NOMO-1 treated with DMSO at 0.1 percent for 48 hours (cell line): ENCODE results near the gene CCL3.
A peak's percentile ranks its signal among the peaks of the same experiment; 100 is the strongest.
"Not testable (repeated sequence)": the region's sequence is repeated elsewhere in the genome, so short reads cannot be mapped to it uniquely, and the experiment has no call there.

ENCODE experiments used
- DNase-seq: peaks from one replicate; lab custom pipeline; 2025; ENCODE audit not compliant: unreplicated experiment; lab: John Stamatoyannopoulos, UW

The CCL3 gene

GRCh38 chr17:36117505-36118382 is 27.8 kb upstream of the CCL3 start:
- no peak for DNase-seq

- DNase-seq = not testable (repeated sequence)
Measured at GRCh38 chr17:36115649-36115977, 25.7 kb upstream of the CCL3 start.

DNA sequence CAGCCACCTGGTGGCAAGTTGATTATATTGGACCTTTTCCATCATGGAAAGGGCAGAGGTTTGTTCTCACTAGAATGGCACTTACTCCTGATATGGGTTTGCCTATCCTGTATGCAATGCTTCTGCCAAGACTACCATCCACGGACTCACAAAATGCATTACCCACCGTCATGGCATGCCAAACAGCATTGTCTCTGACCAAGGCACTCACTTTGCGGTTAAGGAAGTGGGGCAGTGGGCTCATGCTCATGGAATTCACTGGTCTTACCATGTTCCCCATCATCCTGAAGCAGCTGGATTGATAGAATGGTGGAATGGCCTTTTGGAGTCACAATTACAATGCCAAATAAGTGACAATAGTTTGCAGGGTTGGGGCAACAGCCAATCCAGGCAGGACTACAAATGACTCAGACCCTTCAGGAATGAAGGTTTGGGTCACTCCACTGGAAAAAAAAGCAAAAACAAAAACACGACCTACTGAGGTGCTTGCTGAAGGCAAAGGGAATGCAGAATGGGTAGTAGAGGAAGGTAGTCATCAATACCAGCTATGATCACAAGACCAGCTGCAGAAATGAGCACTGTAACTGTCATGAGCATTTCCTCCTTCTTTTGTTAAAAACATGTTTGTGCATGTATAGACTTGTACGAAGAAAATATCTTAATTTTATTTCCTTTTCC is 25.2 kb upstream of the CCL3 start:
- not testable (repeated sequence) for DNase-seq

DNA sequence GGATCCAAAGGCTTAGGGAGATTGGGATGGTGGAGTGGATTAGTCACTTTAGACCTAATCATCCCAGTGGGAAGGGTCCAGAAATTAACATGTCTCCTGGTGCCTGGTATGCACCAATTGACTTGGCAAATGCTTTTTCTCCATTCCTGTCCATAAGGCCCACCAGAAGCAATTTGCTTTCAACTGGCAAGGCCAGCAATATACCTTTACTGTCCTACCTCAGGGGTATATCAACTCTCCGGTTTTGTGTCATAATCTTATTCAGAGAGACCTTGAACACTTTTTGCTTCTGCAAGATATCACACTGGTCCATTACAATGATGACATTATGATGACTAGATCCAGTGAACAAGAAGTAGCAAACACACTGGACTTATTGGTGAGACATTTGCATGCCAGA is 23.2 kb upstream of the CCL3 start:
- not testable (repeated sequence) for DNase-seq

DNA sequence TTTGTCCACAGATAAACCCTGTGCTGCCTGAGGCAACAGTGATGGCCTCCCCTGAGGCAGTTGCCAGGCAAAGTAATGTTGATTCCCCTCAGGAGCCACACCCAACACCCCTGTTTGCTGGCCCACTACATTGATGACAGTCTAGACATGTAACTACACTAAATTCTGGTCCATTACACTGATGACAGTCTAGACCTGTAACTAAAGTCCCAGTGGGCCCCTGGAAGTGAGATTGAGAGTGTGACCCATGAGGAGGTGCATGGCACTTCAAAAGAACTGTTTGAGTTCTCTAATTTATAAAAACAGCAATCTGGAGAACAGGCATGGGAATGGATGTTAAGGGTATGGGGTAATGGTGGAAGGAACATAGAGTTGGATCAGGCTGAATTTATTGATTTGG is 22.6 kb upstream of the CCL3 start:
- no peak for DNase-seq

- no peak for DNase-seq
Measured at GRCh38 chr17:36111068-36111490, 21.1 kb upstream of the CCL3 start.

GRCh38 chr17:36108265-36108664 is 18.3 kb upstream of the CCL3 start:
- peak; percentile 20 for DNase-seq

DNA sequence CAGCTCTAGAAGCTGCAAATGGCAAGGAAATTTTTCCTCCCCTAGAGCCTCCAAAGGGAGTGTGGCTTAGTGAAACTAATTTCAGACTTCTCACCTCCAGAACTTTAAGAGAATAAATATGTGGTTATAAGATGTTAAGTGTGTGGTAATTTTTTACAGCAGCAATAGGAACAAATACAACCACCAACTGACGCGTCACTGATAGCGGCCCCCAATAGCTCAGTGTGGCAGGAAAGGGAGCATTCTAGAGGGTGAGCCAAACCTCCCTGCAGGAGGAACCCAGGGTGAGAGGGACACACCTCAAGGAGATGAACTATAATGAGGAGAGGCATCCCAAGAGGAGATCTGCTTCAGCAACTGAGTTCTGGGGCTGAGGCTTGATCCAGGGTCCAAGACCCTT is 17.7 kb upstream of the CCL3 start:
- DNase-seq = no peak

DNA sequence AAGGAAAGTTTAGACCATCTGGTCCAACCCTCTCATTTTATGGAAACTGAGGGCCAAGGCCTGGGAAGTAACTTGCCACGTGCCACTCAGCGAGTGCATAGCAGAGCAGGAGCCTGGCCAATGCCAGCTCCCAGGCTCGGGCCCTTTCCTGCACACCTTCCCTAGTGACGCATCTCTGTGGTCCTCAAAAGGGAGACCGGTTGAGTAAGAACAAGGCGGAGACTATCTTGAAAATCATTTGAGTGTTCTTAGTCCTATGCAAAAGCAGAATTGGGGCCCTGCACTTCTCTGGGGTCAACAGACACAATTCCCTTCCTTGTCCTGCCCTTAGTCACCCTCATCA is 16.5 kb upstream of the CCL3 start:
- DNase-seq = no peak

GRCh38 chr17:36105781-36106492 is 16.0 kb upstream of the CCL3 start:
- peak; percentile 67 for DNase-seq

DNA sequence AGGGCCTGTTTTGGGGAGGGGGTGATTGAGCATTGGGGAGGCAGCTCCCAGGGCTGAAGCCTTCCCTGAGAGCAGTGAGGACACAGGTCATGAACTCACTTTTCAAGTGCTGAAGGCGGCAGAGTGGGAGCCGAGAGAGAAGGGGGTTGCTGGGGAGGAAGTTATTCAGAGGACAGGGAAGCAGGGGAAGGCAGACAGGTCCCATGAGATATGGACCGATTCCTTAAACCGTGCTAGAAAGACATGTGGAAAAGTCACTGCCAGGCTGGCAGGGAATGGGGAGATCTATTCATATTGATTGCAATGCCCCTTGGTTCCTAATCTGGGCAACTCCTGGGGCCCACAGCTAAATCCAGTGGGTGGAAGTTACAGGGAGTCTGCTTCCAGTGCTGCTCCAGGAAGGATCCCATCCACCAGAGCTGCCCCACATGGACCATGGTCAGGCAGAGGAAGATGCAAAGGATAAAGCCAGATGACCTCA is 14.8 kb upstream of the CCL3 start:
- no peak for DNase-seq

DNA sequence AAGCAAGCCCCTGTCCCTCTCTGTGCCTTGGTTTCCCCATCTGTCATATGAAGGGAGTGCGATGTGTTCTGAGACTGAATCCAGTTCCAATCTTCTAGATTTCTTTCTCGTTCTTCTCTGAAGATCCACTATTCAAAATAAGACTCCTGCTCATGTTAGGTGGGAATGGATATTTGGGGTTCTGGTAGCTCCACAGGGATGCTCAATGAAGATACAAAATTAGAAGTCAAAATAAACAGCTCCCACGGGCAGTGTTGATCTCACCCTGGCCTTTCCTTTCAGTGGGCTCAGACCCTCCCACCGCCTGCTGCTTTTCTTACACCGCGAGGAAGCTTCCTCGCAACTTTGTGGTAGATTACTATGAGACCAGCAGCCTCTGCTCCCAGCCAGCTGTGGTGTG is 14.3 kb upstream of the CCL3 start:
- not testable (repeated sequence) for DNase-seq

DNA sequence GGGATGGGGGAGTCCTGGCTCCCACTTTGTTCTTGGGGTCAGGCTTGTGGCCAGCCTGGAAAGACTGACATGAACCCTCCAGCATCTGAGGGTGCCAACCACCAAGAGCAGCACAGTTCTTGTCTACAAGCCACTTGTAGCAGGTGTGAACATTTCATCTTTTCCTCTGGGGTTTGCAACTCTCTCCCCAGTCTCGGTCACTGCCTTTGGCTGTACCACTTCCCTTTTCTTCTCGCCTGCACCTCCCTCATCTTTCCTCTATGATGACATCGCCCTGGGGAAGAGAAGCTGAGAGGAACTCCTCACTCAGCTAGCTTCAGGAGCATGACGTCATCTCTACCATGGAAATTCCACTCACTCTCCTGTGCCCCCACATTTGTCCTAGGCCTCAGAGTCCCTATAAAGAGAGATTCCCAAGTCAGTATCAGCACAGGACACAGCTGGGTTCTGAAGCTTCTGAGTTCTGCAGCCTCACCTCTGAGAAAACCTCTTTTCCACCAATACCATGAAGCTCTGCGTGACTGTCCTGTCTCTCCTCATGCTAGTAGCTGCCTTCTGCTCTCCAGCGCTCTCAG is 13.5 kb upstream of the CCL3 start, which contains the start of gene CCL4:
CCL4 (plus strand) TSS at position 427 of the 575 bp plus-strand sequence; CDS start at position 506, 79 bp downstream.
- DNase-seq = peak; percentile 67

DNA sequence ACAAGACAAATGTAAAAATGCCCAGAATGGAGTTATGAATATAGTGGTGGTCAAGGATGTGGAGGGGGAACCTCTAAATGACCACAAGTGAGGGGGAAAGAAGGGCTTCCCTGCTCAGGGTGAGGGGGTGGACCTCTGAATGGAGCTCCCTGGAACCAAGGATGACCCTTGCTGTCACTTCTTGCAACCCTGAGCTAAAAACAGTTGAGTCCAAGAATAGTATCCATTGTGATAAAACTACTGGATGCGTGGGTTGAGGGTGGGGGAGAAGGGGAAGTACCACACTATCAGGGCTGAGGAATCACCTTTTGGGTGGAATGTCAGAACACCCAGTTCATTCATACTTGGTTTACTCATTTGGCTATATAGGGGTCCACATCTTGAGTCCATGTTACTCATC is 9.1 kb upstream of the CCL3 start:
- DNase-seq = not testable (repeated sequence)

GRCh38 chr17:36095992-36096391 is 6.0 kb upstream of the CCL3 start:
- DNase-seq = peak; percentile 27

DNA sequence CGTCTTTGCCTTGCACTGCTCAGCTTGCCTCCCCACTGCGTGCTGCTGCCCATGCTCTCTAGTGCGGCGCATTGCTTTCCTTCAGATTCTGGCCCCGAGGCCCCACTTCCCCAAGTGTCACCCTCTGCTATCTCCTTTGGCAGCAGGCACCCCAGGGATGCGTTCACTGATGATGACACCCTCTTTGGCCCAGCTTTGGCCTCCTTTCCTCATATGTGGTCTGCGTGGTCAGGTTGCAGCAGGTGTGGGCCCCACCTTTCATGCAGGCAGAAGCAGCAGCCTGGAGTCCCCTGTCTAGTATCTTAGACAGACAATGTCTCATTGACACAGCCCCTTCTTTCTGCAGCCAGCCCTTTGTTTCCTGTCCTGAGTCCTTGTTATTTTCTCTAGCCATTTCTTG is 4.8 kb upstream of the CCL3 start:
- no peak for DNase-seq

DNA sequence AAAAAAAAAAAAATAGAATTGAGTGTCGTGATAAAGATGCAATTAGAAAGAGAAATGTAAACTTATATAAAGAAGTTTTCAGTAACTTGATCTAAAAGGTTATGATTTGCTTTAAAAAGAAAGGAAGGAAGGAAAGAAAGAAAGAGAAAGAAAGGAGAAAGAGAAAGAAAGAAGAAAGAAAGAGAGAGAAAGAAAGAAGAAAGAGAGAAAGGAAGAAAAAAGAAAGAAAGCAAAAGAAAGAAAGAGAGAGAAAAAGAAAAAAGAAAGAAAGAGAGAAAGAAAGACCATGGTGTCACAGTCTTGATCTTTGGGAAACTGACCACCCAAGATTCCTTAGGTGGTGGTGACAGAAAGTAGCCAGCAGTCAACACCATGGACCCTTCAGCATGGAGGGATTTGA is 4.3 kb upstream of the CCL3 start:
- DNase-seq = no peak

DNA sequence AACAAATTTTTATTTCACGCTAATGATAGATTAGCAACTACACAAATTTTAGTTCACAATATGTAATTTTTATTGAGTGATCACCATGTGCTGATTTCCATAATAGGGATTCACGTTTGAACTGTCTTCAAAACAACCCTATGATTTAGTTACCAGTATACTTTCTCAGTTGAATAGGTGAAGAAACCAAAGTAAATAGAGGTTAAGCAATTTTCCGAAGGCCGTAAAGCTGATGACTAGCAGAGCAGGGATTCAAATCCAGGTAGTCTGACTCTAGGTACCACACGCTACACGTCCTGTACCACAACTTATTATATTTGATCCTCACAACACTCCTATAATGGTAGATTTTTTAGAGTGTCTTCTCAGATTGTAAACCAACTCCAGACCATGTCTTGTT is 2.8 kb upstream of the CCL3 start:
- not testable (repeated sequence) for DNase-seq

DNA sequence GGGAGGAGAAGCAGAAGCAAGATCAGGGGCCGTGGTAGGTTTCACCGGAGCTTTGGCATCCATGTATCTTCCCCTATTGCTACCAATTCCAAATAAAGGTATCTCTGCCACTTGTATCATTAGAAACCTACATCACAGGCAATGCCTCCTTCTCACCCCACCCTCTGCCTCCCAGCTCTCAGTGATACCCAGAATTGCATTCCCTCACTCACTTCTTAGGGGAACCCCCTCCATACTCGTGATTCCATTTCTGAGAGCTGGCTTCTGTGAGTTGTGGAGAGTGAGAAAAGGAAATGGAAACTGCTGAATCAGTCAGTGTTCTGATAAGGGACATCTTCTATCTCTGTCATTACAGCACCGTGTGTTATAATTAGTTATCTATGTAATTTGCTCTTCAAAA is 2.3 kb upstream of the CCL3 start:
- DNase-seq = no peak

- DNase-seq = no peak
Measured at GRCh38 chr17:36089339-36089865, 541 bp downstream of the CCL3 start.

GRCh38 chr17:36088670-36089338 is 1.1 kb downstream of the CCL3 start:
- DNase-seq = no peak
